H1 (cell line): ENCODE data around the gene PCDHGA7. TPM values are rescaled to one million over a fixed set of nuclear protein-coding genes. Genes with fewer than 3 reads are reported as not detected.
A peak's percentile ranks its signal among the peaks of the same experiment; 100 is the strongest.

Source experiments
- CTCF ChIA-PET: fragments of 300-600 bp; sonication (Branson Sonifier 250); formaldehyde crosslinking; loops from one replicate; lab custom pipeline; 2021; ENCODE audit not compliant: partially characterized antibody; lab: Charles Lee
- POLR2A ChIA-PET: fragments of 300-600 bp; sonication (Branson Sonifier 250); formaldehyde crosslinking; loops from one replicate; lab custom pipeline; 2021; ENCODE audit warnings: inconsistent platforms; ENCODE audit not compliant: partially characterized antibody; lab: Charles Lee
- DNase-seq, 2 experiments: peaks; one replicate each; pipeline versions ENCODE4 v3.0.0 to v3.0.0-alpha.2; 2010 to 2022; ENCODE audit warnings: low spot score in 2 of 2, low read depth in 1 of 2, mixed read lengths in 1 of 2
- FAIRE-seq: peaks from 2 replicates; lab custom pipeline; 2011; peaks lifted over from hg19 to GRCh38; lab: Jason Lieb, UNC
- H2AFZ ChIP-seq: 2 replicates; pipeline ENCODE4 v1.8.1; 2012; ENCODE audit warnings: low read length, inconsistent platforms
- H2AK5ac ChIP-seq: 2 replicates; pipeline ENCODE4 v1.6.1; 2013; ENCODE audit warnings: low read depth, low read length
- H2BK120ac ChIP-seq: replicated peaks from 2 replicates; pipeline ENCODE3; 2013; ENCODE audit warnings: low read depth, low read length, inconsistent platforms
- H2BK12ac ChIP-seq: 2 replicates; pipeline ENCODE4 v1.6.1; 2013; ENCODE audit warnings: low read depth, low read length
- H2BK15ac ChIP-seq: 2 replicates; pipeline ENCODE4 v1.6.1; 2013; ENCODE audit warnings: low read length
- H2BK20ac ChIP-seq: 2 replicates; pipeline ENCODE4 v1.6.1; 2013; ENCODE audit warnings: low read length
- H2BK5ac ChIP-seq: 2 replicates; pipeline ENCODE4 v1.6.1; 2013; ENCODE audit warnings: low read depth, low read length
- H3K14ac ChIP-seq: 2 replicates; pipeline ENCODE4 v1.6.1; 2013; ENCODE audit warnings: inconsistent platforms; ENCODE audit not compliant: insufficient read length
- H3K18ac ChIP-seq: 2 replicates; pipeline ENCODE4 v1.6.1; 2013; ENCODE audit warnings: low read length; ENCODE audit errors: extremely low read depth
- H3K23ac ChIP-seq: 2 replicates; pipeline ENCODE4 v1.6.1; 2013; ENCODE audit warnings: inconsistent platforms; ENCODE audit not compliant: insufficient read length
- H3K23me2 ChIP-seq: 2 replicates; pipeline ENCODE4 v1.6.1; 2013; ENCODE audit warnings: low read depth, low read length
- H3K27ac ChIP-seq: 2 replicates; pipeline ENCODE4 v1.6.1; 2011; ENCODE audit warnings: low read depth, low read length, inconsistent platforms
- H3K27me3 ChIP-seq, 4 experiments: replicated peaks in 1 of 4; 1 replicate in 1 of 4; 2 replicates in 3 of 4; pipeline versions ENCODE4 v1.6.1 to v1.8.1; 2011 to 2013; ENCODE audit warnings: low read length in 3 of 4, mild to moderate bottlenecking in 3 of 4, inconsistent platforms in 2 of 4, mixed read lengths in 2 of 4, moderate library complexity in 1 of 4; ENCODE audit not compliant: control insufficient read depth in 3 of 4, insufficient read depth in 3 of 4; ENCODE audit errors: extremely low read depth in 1 of 4
- H3K36me3 ChIP-seq, 4 experiments: 2 replicates each; pipeline versions ENCODE4 v1.6.1 to v1.8.1; 2011 to 2013; ENCODE audit warnings: mild to moderate bottlenecking in 4 of 4, low read length in 3 of 4, moderate library complexity in 2 of 4, control low read depth in 1 of 4, inconsistent platforms in 1 of 4; ENCODE audit not compliant: insufficient read depth in 4 of 4, control insufficient read depth in 2 of 4
- H3K4ac ChIP-seq: replicated peaks from 2 replicates; pipeline ENCODE3; 2013; ENCODE audit warnings: low read length, low read depth, mixed read lengths, inconsistent platforms; ENCODE audit not compliant: insufficient read length
- H3K4me1 ChIP-seq, 4 experiments: replicated peaks in 1 of 4; 1 replicate in 1 of 4; 2 replicates in 3 of 4; pipeline versions ENCODE4 v1.6.1 to v1.8.1; 2011 to 2013; ENCODE audit warnings: low read length in 3 of 4, inconsistent platforms in 2 of 4, mixed read lengths in 1 of 4; ENCODE audit not compliant: insufficient read depth in 4 of 4, control insufficient read depth in 3 of 4
- H3K4me2 ChIP-seq, 2 experiments: 2 replicates each; pipeline versions ENCODE4 v1.6.1 to v1.8.1; 2011 to 2013; ENCODE audit warnings: low read depth in 2 of 2, low read length in 2 of 2, control low read depth in 1 of 2, inconsistent platforms in 1 of 2, mild to moderate bottlenecking in 1 of 2; ENCODE audit not compliant: insufficient read depth in 1 of 2
- H3K4me3 ChIP-seq, 4 experiments: fragments of 200-600, 300-600 bp in 1 of 4; sonication (generic), shearing (Covaris generic), sonication (Bioruptor Twin) in 1 of 4; 2 replicates each; pipeline versions ENCODE4 v1.5.1 to v1.8.1; 2011 to 2016; ENCODE audit warnings: low read length in 4 of 4, low read depth in 3 of 4, control low read depth in 2 of 4, inconsistent platforms in 2 of 4, mild to moderate bottlenecking in 2 of 4, mixed read lengths in 1 of 4, moderate library complexity in 1 of 4; ENCODE audit not compliant: insufficient read depth in 2 of 4; ENCODE audit errors: extremely low read depth in 1 of 4
- H3K56ac ChIP-seq: replicated peaks from 2 replicates; pipeline ENCODE3; 2013; ENCODE audit warnings: low read depth, mild to moderate bottlenecking, mixed read lengths, low read length, inconsistent platforms; ENCODE audit not compliant: insufficient read length
- H3K79me1 ChIP-seq: 2 replicates; pipeline ENCODE4 v1.6.1; 2013; ENCODE audit warnings: low read depth, low read length, control low read depth
- H3K79me2 ChIP-seq, 2 experiments: 2 replicates each; pipeline versions ENCODE4 v1.6.1 to v1.8.1; 2012 to 2013; ENCODE audit warnings: low read length in 2 of 2, mild to moderate bottlenecking in 2 of 2, inconsistent platforms in 1 of 2; ENCODE audit not compliant: insufficient read depth in 2 of 2, control insufficient read depth in 1 of 2
- H3K9ac ChIP-seq, 4 experiments: replicated peaks in 1 of 4; 1 replicate in 1 of 4; 2 replicates in 3 of 4; pipeline versions ENCODE4 v1.6.1 to v1.8.1; 2011 to 2013; ENCODE audit warnings: low read depth in 3 of 4, low read length in 3 of 4, control low read depth in 2 of 4, mild to moderate bottlenecking in 2 of 4, moderate library complexity in 2 of 4, inconsistent platforms in 1 of 4; ENCODE audit errors: extremely low read depth in 1 of 4
- H3K9me3 ChIP-seq, 2 experiments: 2 replicates each; pipeline versions ENCODE4 v1.6.1 to v1.8.1; 2012 to 2013; ENCODE audit warnings: mild to moderate bottlenecking in 2 of 2, moderate library complexity in 2 of 2, control low read depth in 1 of 2, inconsistent platforms in 1 of 2, low read depth in 1 of 2, low read length in 1 of 2, mixed read lengths in 1 of 2; ENCODE audit not compliant: insufficient read depth in 2 of 2
- H4K20me1 ChIP-seq, 2 experiments: replicated peaks in 1 of 2; 2 replicates each; pipeline versions ENCODE3 to v1.8.1; 2011 to 2013; ENCODE audit warnings: inconsistent platforms in 2 of 2, low read length in 2 of 2, mild to moderate bottlenecking in 1 of 2; ENCODE audit not compliant: insufficient read depth in 2 of 2, control insufficient read depth in 1 of 2
- H4K5ac ChIP-seq: 2 replicates; pipeline ENCODE4 v1.6.1; 2013; ENCODE audit warnings: low read length, low read depth, mixed read lengths, inconsistent platforms; ENCODE audit not compliant: insufficient read length
- H4K8ac ChIP-seq: 2 replicates; pipeline ENCODE4 v1.8.0; 2013; ENCODE audit warnings: mild to moderate bottlenecking, moderate library complexity, low read length, inconsistent platforms; ENCODE audit not compliant: insufficient read depth; ENCODE audit errors: extremely low read depth
- H4K91ac ChIP-seq: replicated peaks from 2 replicates; pipeline ENCODE3; 2013; ENCODE audit warnings: low read length, mixed read lengths, inconsistent platforms; ENCODE audit not compliant: insufficient read length
- CEBPB ChIP-seq: IDR thresholded peaks from 2 replicates; pipeline ENCODE4 v1.6.1; 2012; ENCODE audit warnings: low read depth, low read length
- CREB1 ChIP-seq: IDR thresholded peaks from 2 replicates; pipeline ENCODE4 v1.6.1; 2012; ENCODE audit warnings: inconsistent platforms
- HDAC2 ChIP-seq, 2 experiments: fragments of 300-600 bp in 1 of 2; sonication (generic) in 1 of 2; IDR thresholded peaks; 2 replicates each; pipeline ENCODE4 v1.6.1; 2011 to 2012; ENCODE audit warnings: low read depth in 2 of 2, low read length in 2 of 2, mild to moderate bottlenecking in 2 of 2, moderate library complexity in 2 of 2, borderline replicate concordance in 1 of 2, inconsistent platforms in 1 of 2
- NANOG ChIP-seq: IDR thresholded peaks from 2 replicates; pipeline ENCODE4 v1.6.1; 2011; ENCODE audit warnings: low read length, low read depth, mild to moderate bottlenecking, inconsistent platforms; ENCODE audit not compliant: insufficient read depth, poor library complexity, severe bottlenecking
- NRF1 ChIP-seq: IDR thresholded peaks from 2 replicates; pipeline ENCODE4 v1.6.1; 2011; ENCODE audit warnings: mild to moderate bottlenecking, low read depth, low read length, improper control_type of control experiment
- SP4 ChIP-seq: IDR thresholded peaks from 2 replicates; pipeline ENCODE4 v1.6.1; 2012; ENCODE audit warnings: low read length, inconsistent platforms
- YY1 ChIP-seq: IDR thresholded peaks from 2 replicates; pipeline ENCODE4 v1.6.1; 2011; ENCODE audit warnings: low read depth, mild to moderate bottlenecking, low read length
- WGBS, 2 experiments: shearing (Covaris generic) in 1 of 2; methylation state at CpG; one replicate each; pipeline versions ENCODE4 v1.1.6 to v1.1.7; 2013 to 2015; ENCODE audit warnings: low lambda C conversion rate in 2 of 2, mixed read lengths in 2 of 2, inconsistent platforms in 1 of 2, low coverage in 1 of 2, missing lambda C conversion rate in 1 of 2; ENCODE audit not compliant: insufficient replicate concordance in 2 of 2, insufficient coverage in 1 of 2, insufficient read length in 1 of 2; ENCODE audit errors: extremely low coverage in 1 of 2, missing lambda C conversion rate in 1 of 2; 5-methylcytosine and 5-hydroxymethylcytosine counted together
- polyA plus RNA-seq, 7 experiments: library from polyadenylated mRNA; depleted of rRNA in 3 of 7; stranded (reverse) in 5 of 7; unstranded in 2 of 7; fragments of >200 nt in 5 of 7; fragments of 200-250 nt in 2 of 7; gene quantifications; 1 replicate in 5 of 7; 2 replicates in 1 of 7; 4 replicates in 1 of 7; pipeline versions ENCODE4 v1.2.1 to v1.2.3, GENCODE V29; 2011 to 2013; ENCODE audit warnings: missing spikeins in 2 of 7, mixed read lengths in 2 of 7
- total RNA-seq: library from RNA; stranded (reverse); fragmentation: NEBNext Ultra II Directional; extraction: Animal tissue kit (Norgen Biotek cat#: 25700); gene quantifications from 2 replicates; pipeline ENCODE4 v1.2.1, GENCODE V29; 2021
- TF ChIP-seq, protein P1 (sequence below): IDR thresholded peaks from 2 replicates; pipeline ENCODE4 v1.6.1; 2012; ENCODE audit warnings: inconsistent platforms
- TF ChIP-seq, protein P2 (sequence below), 3 experiments: IDR thresholded peaks; 1 replicate in 2 of 3; 2 replicates in 1 of 3; pipeline versions ENCODE4 v1.5.1 to v1.6.1; 2011; ENCODE audit warnings: low read length in 3 of 3, mild to moderate bottlenecking in 3 of 3, inconsistent platforms in 2 of 3, low read depth in 1 of 3, moderate library complexity in 1 of 3; ENCODE audit not compliant: insufficient read depth in 1 of 3; ENCODE audit errors: control extremely low read depth in 1 of 3

The PCDHGA7 gene
- total and polyA plus RNA-seq, 2 of the 8 experiments (the other 6 are each of a cell fraction or from before 2014, with no cell fraction given) = 0.39 to 1.1 TPM

DNA sequence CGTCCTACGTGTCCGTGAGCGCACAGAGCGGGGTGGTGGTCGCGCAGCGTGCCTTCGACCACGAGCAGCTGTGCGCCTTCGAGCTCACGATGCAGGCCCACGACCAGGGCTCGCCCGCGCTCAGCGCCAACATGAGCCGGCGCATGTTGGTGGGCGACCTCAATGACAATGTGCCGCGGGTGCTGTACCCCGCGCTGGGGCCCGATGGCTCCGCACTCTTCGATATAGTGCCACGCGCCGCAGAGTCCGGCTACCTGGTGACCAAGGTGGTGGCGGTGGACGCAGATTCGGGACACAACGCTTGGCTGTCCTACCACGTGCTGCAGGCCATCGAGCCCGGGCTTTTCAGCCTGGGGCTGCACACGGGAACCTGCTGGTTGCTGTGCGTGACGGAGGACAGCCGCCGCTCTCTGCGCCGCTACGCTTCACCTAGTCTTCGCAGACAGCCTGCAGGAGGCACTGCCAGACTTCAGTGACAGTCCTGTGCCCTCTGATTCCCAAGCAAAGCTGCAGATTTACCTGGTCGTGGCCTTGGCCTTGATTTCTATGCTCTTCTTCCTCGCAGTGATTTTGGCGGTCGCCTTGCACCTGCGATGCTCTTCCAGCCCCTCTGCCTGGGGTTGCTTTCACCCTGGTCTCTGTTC lies 45.4 kb downstream of the PCDHGA7 start:
- H2BK5ac ChIP-seq = no peak overlapping the region
- H2AFZ ChIP-seq = no peak overlapping the region
- H2BK20ac ChIP-seq = no peak overlapping the region
- H3K4me3 ChIP-seq = no peak overlapping the region
- no peak overlapping the region for H3K14ac ChIP-seq
- H3K23me2 ChIP-seq = no peaks in the 10 kb centered on the region
- H4K8ac ChIP-seq = no peak overlapping the region
- H3K27me3 ChIP-seq = no peaks in the 10 kb centered on the region
- no peaks in the 10 kb centered on the region; a peak in 1 of 4 replicates for H3K79me2 ChIP-seq
- H3K4me1 ChIP-seq = no peaks in the 10 kb centered on the region
- peaks cover 2% of the 10 kb centered on the region; the same call in 1 of the 2 replicates for H3K79me1 ChIP-seq
- no peak overlapping the region for H2BK12ac ChIP-seq
- no peak overlapping the region for H3K4ac ChIP-seq
- H3K56ac ChIP-seq = no peak overlapping the region
- H3K23ac ChIP-seq = no peak overlapping the region
- peaks cover 42 to 54% of the 10 kb centered on the region in 2 experiments for H3K9me3 ChIP-seq
- FAIRE-seq (no peak), DNase-seq (peak in 1 of 2 experiments; percentile 39)
- H3K18ac ChIP-seq = no peak overlapping the region
- no peak overlapping the region for H2AK5ac ChIP-seq
- no peak overlapping the region for H4K91ac ChIP-seq
- H4K5ac ChIP-seq = no peak overlapping the region
- H3K27ac ChIP-seq = no peak overlapping the region
- no peak overlapping the region for H2BK15ac ChIP-seq
- POLR2A ChIA-PET = interaction anchor here (0.7 to 1.4 kb wide), 2 partner anchors 23 to 86 kb away, joined by 3 to 5 read pairs; no protein-coding TSS in a partner anchor
- CTCF ChIA-PET = interaction anchor here (0.5 to 3.1 kb wide), 19 partner anchors 15 to 282 kb away, joined by 3 to 10 read pairs (median 3); partner anchors contain the start of genes PCDHB14, PCDHGA10 and PCDHGB6
- WGBS, 2 experiments = 95% methylated on average over 44 of the region's 53 CpGs; no CpG with 5 or more reads in 1 of the 2 experiments
- H3K36me3 ChIP-seq = peaks cover 0 to 21% (median 3%) of the 10 kb centered on the region in 4 experiments; a peak in 3 of 8 replicates
- H3K4me2 ChIP-seq = no peak overlapping the region
- no peaks in the 10 kb centered on the region for H4K20me1 ChIP-seq
- no peak overlapping the region for H2BK120ac ChIP-seq
- H3K9ac ChIP-seq = no peak overlapping the region
- TF ChIP-seq NANOG (no peak), CEBPB (no peak), HDAC2 (IDR thresholded peaks at IDR 0.05; ENCODE audit: borderline replicate concordance in 1 of 2, low read depth in 2 of 2, low read length in 2 of 2) (no peak), SP4 (no peak), YY1 (no peak), CREB1 (no peak), NRF1 (no peak)
- TF ChIP-seq, protein P1, sequence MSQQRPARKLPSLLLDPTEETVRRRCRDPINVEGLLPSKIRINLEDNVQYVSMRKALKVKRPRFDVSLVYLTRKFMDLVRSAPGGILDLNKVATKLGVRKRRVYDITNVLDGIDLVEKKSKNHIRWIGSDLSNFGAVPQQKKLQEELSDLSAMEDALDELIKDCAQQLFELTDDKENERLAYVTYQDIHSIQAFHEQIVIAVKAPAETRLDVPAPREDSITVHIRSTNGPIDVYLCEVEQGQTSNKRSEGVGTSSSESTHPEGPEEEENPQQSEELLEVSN = peak; percentile 14; the same call in 1 of the 2 replicates
- TF ChIP-seq, protein P2, sequence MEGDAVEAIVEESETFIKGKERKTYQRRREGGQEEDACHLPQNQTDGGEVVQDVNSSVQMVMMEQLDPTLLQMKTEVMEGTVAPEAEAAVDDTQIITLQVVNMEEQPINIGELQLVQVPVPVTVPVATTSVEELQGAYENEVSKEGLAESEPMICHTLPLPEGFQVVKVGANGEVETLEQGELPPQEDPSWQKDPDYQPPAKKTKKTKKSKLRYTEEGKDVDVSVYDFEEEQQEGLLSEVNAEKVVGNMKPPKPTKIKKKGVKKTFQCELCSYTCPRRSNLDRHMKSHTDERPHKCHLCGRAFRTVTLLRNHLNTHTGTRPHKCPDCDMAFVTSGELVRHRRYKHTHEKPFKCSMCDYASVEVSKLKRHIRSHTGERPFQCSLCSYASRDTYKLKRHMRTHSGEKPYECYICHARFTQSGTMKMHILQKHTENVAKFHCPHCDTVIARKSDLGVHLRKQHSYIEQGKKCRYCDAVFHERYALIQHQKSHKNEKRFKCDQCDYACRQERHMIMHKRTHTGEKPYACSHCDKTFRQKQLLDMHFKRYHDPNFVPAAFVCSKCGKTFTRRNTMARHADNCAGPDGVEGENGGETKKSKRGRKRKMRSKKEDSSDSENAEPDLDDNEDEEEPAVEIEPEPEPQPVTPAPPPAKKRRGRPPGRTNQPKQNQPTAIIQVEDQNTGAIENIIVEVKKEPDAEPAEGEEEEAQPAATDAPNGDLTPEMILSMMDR (IDR thresholded peaks at IDR 0.05; ENCODE audit: control extremely low read depth in 1 of 3, insufficient read depth in 1 of 3, low read depth in 1 of 3, low read length in 3 of 3) = peak in 2 of 3 experiments; percentile 5 to 6; a peak in 2 of 4 replicates
